ENCODE data around the gene PCSK9.

GRCh38 chr1:55040933-55041494 is 1.7 kb downstream of the PCSK9 start:
- TF ChIP-seq CTCF (IDR thresholded peaks at IDR 0.05) (no peak), POLR2A (IDR thresholded peaks at IDR 0.05) (no peak)

Measured in thyroid gland (tissue), 4 donors.